Activated CD8-positive, alpha-beta memory T cell treated with anti-CD3 and anti-CD28 coated beads, Interleukin-2, amount 10 ng/mL, durations not matched to agents 7 days and 5 days (primary cell): Measurements from ENCODE around the gene CDS1. TPM values are rescaled to one million over a fixed set of nuclear protein-coding genes. Genes with fewer than 3 reads are reported as not detected.

Experiments used
- ATAC-seq: fragments of 150-1000 bp; cut with Tn5 transposase; one replicate; pipeline ENCODE4 v1.10.0; 2021; ENCODE audit warnings: moderate library complexity
- CTCF ChIA-PET: fragments of 350-600 bp; sonication (Branson Sonifier 250); formaldehyde crosslinking; loops from one replicate; lab custom pipeline; 2021; ENCODE audit warnings: antibody characterized with exemption; lab: Charles Lee
- DNase-seq: peaks from one replicate; pipeline ENCODE4 v3.0.0-alpha.2; 2020
- H3K27ac Mint-ChIP-seq: one replicate; pipeline ENCODE4 v1.8.0; 2021; ENCODE audit warnings: mild to moderate bottlenecking, mixed read lengths
- H3K27me3 Mint-ChIP-seq: one replicate; pipeline ENCODE4 v1.8.0; 2021; ENCODE audit warnings: mixed read lengths
- H3K36me3 Mint-ChIP-seq: one replicate; pipeline ENCODE4 v1.8.0; 2021; ENCODE audit warnings: mild to moderate bottlenecking, mixed read lengths
- H3K4me1 Mint-ChIP-seq: one replicate; pipeline ENCODE4 v1.8.0; 2021; ENCODE audit warnings: mixed read lengths
- H3K4me3 Mint-ChIP-seq: one replicate; pipeline ENCODE4 v1.8.0; 2021; ENCODE audit warnings: mild to moderate bottlenecking, moderate library complexity, mixed read lengths
- H3K9me3 Mint-ChIP-seq: one replicate; pipeline ENCODE4 v1.8.0; 2022; ENCODE audit warnings: low read depth, mixed read lengths
- total RNA-seq, 2 experiments: library from RNA; stranded (reverse); gene quantifications; one replicate each; pipeline ENCODE4 v1.2.3, GENCODE V29; 2021

Gene CDS1
- total RNA-seq, 2 experiments from 2014 or later, result not detected

GRCh38 chr4:84683064-84683850, 100.3 kb downstream of the CDS1 start:
- H3K9me3 Mint-ChIP-seq, result no peaks in the 10 kb centered on the region

GRCh38 chr4:84684361-84684760, 101.4 kb downstream of the CDS1 start:
- peaks cover 15% of the 10 kb centered on the region for H3K4me1 Mint-ChIP-seq
- no peak overlapping the region for H3K4me3 Mint-ChIP-seq
- ATAC-seq (no peak), DNase-seq (no peak)
- H3K27me3 Mint-ChIP-seq, result no peaks in the 10 kb centered on the region
- H3K36me3 Mint-ChIP-seq, result no peaks in the 10 kb centered on the region
- no peaks in the 10 kb centered on the region for H3K9me3 Mint-ChIP-seq
- CTCF ChIA-PET, result no interaction called here
- H3K27ac Mint-ChIP-seq, result no peak overlapping the region

More at GRCh38 chr4:84683064-84683850, 100.3 kb downstream of the CDS1 start:
- Mint-ChIP-seq H3K27ac (no peak overlapping the region), H3K4me1 (peaks cover 15% of the 10 kb centered on the region), H3K4me3 (no peak overlapping the region), H3K36me3 (no peaks in the 10 kb centered on the region), H3K27me3 (no peaks in the 10 kb centered on the region)
- DNase-seq (no peak), ATAC-seq (no peak)
- CTCF ChIA-PET, result no interaction called here

GRCh38 chr4:84685105-84685504, 102.2 kb downstream of the CDS1 start:
- no peak for DNase-seq
- H3K9me3 Mint-ChIP-seq, result no peaks in the 10 kb centered on the region
- no peaks in the 10 kb centered on the region for H3K36me3 Mint-ChIP-seq
- ATAC-seq, result no peak
- H3K27me3 Mint-ChIP-seq, result no peaks in the 10 kb centered on the region
- H3K4me1 Mint-ChIP-seq, result peaks cover 15% of the 10 kb centered on the region
- no peak overlapping the region for H3K27ac Mint-ChIP-seq
- CTCF ChIA-PET, result no interaction called here
- H3K4me3 Mint-ChIP-seq, result no peak overlapping the region

- Mint-ChIP-seq H3K4me3 (no peak overlapping the region), H3K27ac (no peak overlapping the region), H3K4me1 (peaks cover 16% of the 10 kb centered on the region), H3K36me3 (no peaks in the 10 kb centered on the region), H3K27me3 (no peaks in the 10 kb centered on the region), H3K9me3 (no peaks in the 10 kb centered on the region)
- DNase-seq, result no peak
- no peak for ATAC-seq
- CTCF ChIA-PET, result no interaction called here
Observed at GRCh38 chr4:84688605-84689004, 105.7 kb downstream of the CDS1 start.

- H3K4me1 Mint-ChIP-seq, result peaks cover 15% of the 10 kb centered on the region
- no peak for ATAC-seq
- no peak overlapping the region for H3K4me3 Mint-ChIP-seq
- CTCF ChIA-PET, result no interaction called here
- H3K36me3 Mint-ChIP-seq, result no peaks in the 10 kb centered on the region
- no peaks in the 10 kb centered on the region for H3K27me3 Mint-ChIP-seq
- no peak for DNase-seq
- no peak overlapping the region for H3K27ac Mint-ChIP-seq
- H3K9me3 Mint-ChIP-seq, result no peaks in the 10 kb centered on the region
Observed at GRCh38 chr4:84689197-84689596, 106.3 kb downstream of the CDS1 start.

- peaks cover 13% of the 10 kb centered on the region for H3K4me1 Mint-ChIP-seq
- H3K27ac Mint-ChIP-seq, result no peak overlapping the region
- ATAC-seq (no peak), DNase-seq (no peak)
- CTCF ChIA-PET, result no interaction called here
- H3K9me3 Mint-ChIP-seq, result no peaks in the 10 kb centered on the region
- no peaks in the 10 kb centered on the region for H3K27me3 Mint-ChIP-seq
- H3K4me3 Mint-ChIP-seq, result no peak overlapping the region
- no peaks in the 10 kb centered on the region for H3K36me3 Mint-ChIP-seq
Observed at GRCh38 chr4:84690481-84690880, 107.6 kb downstream of the CDS1 start.

- Mint-ChIP-seq H3K27me3 (no peaks in the 10 kb centered on the region), H3K4me1 (peaks cover 13% of the 10 kb centered on the region), H3K36me3 (no peaks in the 10 kb centered on the region), H3K9me3 (no peaks in the 10 kb centered on the region), H3K27ac (no peak overlapping the region), H3K4me3 (no peak overlapping the region)
- CTCF ChIA-PET, result no interaction called here
- peak; percentile 80 for ATAC-seq
- DNase-seq, result no peak
Observed at GRCh38 chr4:84691170-84691691, 108.3 kb downstream of the CDS1 start.

GRCh38 chr4:84691800-84692199, 108.9 kb downstream of the CDS1 start:
- CTCF ChIA-PET, result no interaction called here
- no peaks in the 10 kb centered on the region for H3K36me3 Mint-ChIP-seq
- H3K4me3 Mint-ChIP-seq, result no peak overlapping the region
- peaks cover 13% of the 10 kb centered on the region for H3K4me1 Mint-ChIP-seq
- no peak overlapping the region for H3K27ac Mint-ChIP-seq
- no peak for ATAC-seq
- no peak for DNase-seq
- no peaks in the 10 kb centered on the region for H3K27me3 Mint-ChIP-seq
- no peaks in the 10 kb centered on the region for H3K9me3 Mint-ChIP-seq

- Mint-ChIP-seq H3K27ac (no peak overlapping the region), H3K4me3 (no peak overlapping the region), H3K4me1 (peaks cover 4% of the 10 kb centered on the region), H3K9me3 (no peaks in the 10 kb centered on the region), H3K36me3 (no peaks in the 10 kb centered on the region), H3K27me3 (peaks cover 2% of the 10 kb centered on the region)
- ATAC-seq (no peak), DNase-seq (no peak)
- CTCF ChIA-PET, result no interaction called here
Observed at GRCh38 chr4:84697159-84697558, 114.2 kb downstream of the CDS1 start.

GRCh38 chr4:84697615-84698201, 114.8 kb downstream of the CDS1 start:
- H3K9me3 Mint-ChIP-seq, result no peaks in the 10 kb centered on the region
- H3K4me1 Mint-ChIP-seq, result peaks cover 4% of the 10 kb centered on the region
- no peak overlapping the region for H3K27ac Mint-ChIP-seq
- no peaks in the 10 kb centered on the region for H3K36me3 Mint-ChIP-seq
- CTCF ChIA-PET, result no interaction called here
- H3K27me3 Mint-ChIP-seq, result peaks cover 2% of the 10 kb centered on the region
- ATAC-seq (no peak), DNase-seq (no peak)
- no peak overlapping the region for H3K4me3 Mint-ChIP-seq

- peaks cover 2% of the 10 kb centered on the region for H3K27me3 Mint-ChIP-seq
- no peaks in the 10 kb centered on the region for H3K36me3 Mint-ChIP-seq
- H3K9me3 Mint-ChIP-seq, result no peaks in the 10 kb centered on the region
- CTCF ChIA-PET, result no interaction called here
- H3K4me3 Mint-ChIP-seq, result no peak overlapping the region
- ATAC-seq, result no peak
- peaks cover 4% of the 10 kb centered on the region for H3K4me1 Mint-ChIP-seq
- DNase-seq, result no peak
- no peak overlapping the region for H3K27ac Mint-ChIP-seq
Observed at GRCh38 chr4:84699001-84699671, 116.2 kb downstream of the CDS1 start.
